ENCODE data around the gene PCCB.

GRCh38 chr3:136251511-136251910 lies 1.4 kb downstream of the PCCB start:
- TF ChIP-seq TCF7L2 (IDR thresholded peaks at IDR 0.05; ENCODE audit: low read depth, low read length) = no peak
- TF ChIP-seq CTCF (IDR thresholded peaks at IDR 0.05) = no peak
- TF ChIP-seq REST (IDR thresholded peaks at IDR 0.05; ENCODE audit: insufficient read depth in 1 of 2, low read depth in 2 of 2, low read length in 1 of 2) = no peak
- no peak for TF ChIP-seq POLR2AphosphoS5 (IDR thresholded peaks at IDR 0.05; ENCODE audit: low read depth, low read length)
- no peak for TF ChIP-seq SIN3A (IDR thresholded peaks at IDR 0.05; ENCODE audit: borderline replicate concordance, insufficient read depth, low read depth, low read length)
